DND-41 (cell line): Measurements from ENCODE around the gene PCSK1N.

Experiments
- ATAC-seq: fragments of 200-7000 bp; cut with Tn5 transposase; 3 replicates; pipeline ENCODE4 v1.9.1; 2021; ENCODE audit warnings: low read depth; ENCODE audit not compliant: insufficient read depth
- DNase-seq: peaks from one replicate; pipeline ENCODE4 v3.0.0-alpha.2; 2020
- H2AFZ ChIP-seq: 2 replicates; pipeline ENCODE4 v1.6.0; 2012; ENCODE audit warnings: low read depth, low read length
- H3K27ac ChIP-seq: 2 replicates; pipeline ENCODE4 v1.5.1; 2012; ENCODE audit warnings: low read length, inconsistent platforms
- H3K27me3 ChIP-seq: fragments of 200-600 bp; sonication (generic); 2 replicates; pipeline ENCODE4 v1.6.0; 2012; ENCODE audit warnings: low read length, mild to moderate bottlenecking, inconsistent platforms; ENCODE audit not compliant: insufficient read depth, poor library complexity
- H3K36me3 ChIP-seq: 2 replicates; pipeline ENCODE4 v1.5.1; 2012; ENCODE audit warnings: low read length, inconsistent platforms; ENCODE audit not compliant: insufficient read depth
- H3K4me1 ChIP-seq: 2 replicates; pipeline ENCODE4 v1.5.1; 2012; ENCODE audit warnings: mild to moderate bottlenecking, low read length; ENCODE audit not compliant: insufficient read depth
- H3K4me2 ChIP-seq: 2 replicates; pipeline ENCODE4 v1.6.0; 2012; ENCODE audit warnings: mild to moderate bottlenecking, moderate library complexity, low read length, inconsistent platforms; ENCODE audit not compliant: insufficient read depth
- H3K4me3 ChIP-seq, 2 experiments: fragments of 200-600 bp in 1 of 2; shearing (Covaris generic) in 1 of 2; 2 replicates each; pipeline ENCODE4 v1.5.1; 2012 to 2016; ENCODE audit warnings: inconsistent platforms in 2 of 2, low read length in 2 of 2, mild to moderate bottlenecking in 2 of 2, low read depth in 1 of 2, moderate library complexity in 1 of 2
- H3K79me2 ChIP-seq: 2 replicates; pipeline ENCODE4 v1.6.0; 2012; ENCODE audit warnings: low read length, inconsistent platforms; ENCODE audit not compliant: insufficient read depth
- H3K9ac ChIP-seq: 2 replicates; pipeline ENCODE4 v1.6.0; 2012; ENCODE audit warnings: low read depth, mild to moderate bottlenecking, inconsistent platforms, low read length, moderate library complexity
- H3K9me3 ChIP-seq: 2 replicates; pipeline ENCODE4 v1.5.1; 2012; ENCODE audit warnings: low read length, moderate library complexity, mild to moderate bottlenecking, inconsistent platforms; ENCODE audit not compliant: insufficient read depth, severe bottlenecking
- H4K20me1 ChIP-seq: 2 replicates; pipeline ENCODE4 v1.6.0; 2012; ENCODE audit warnings: low read length; ENCODE audit not compliant: insufficient read depth
- CTCF ChIP-seq: IDR thresholded peaks from 2 replicates; pipeline ENCODE4 v1.5.1; 2012; ENCODE audit warnings: borderline replicate concordance, low read length, moderate library complexity, mild to moderate bottlenecking; ENCODE audit not compliant: poor library complexity, severe bottlenecking; ENCODE audit errors: extremely low read depth
- EZH2 ChIP-seq: IDR thresholded peaks from 3 replicates; pipeline ENCODE4 v1.6.1; 2012; ENCODE audit warnings: borderline replicate concordance, low read depth, mild to moderate bottlenecking, moderate library complexity, low read length, inconsistent platforms; ENCODE audit not compliant: severe bottlenecking

The PCSK1N gene

GRCh38 chrX:48784726-48785125 is 50.7 kb downstream of the PCSK1N start:
- DNase-seq (no peak), ATAC-seq (no peak)
- no peaks in the 10 kb centered on the region for H4K20me1 ChIP-seq
- H3K4me2 ChIP-seq, result no peak overlapping the region
- no peak overlapping the region for H3K4me3 ChIP-seq
- H3K36me3 ChIP-seq, result no peaks in the 10 kb centered on the region
- no peak overlapping the region for H3K9ac ChIP-seq
- H3K4me1 ChIP-seq, result no peaks in the 10 kb centered on the region
- no peaks in the 10 kb centered on the region for H3K9me3 ChIP-seq
- no peak for TF ChIP-seq CTCF
- no peaks in the 10 kb centered on the region for H3K79me2 ChIP-seq
- no peaks in the 10 kb centered on the region for H3K27me3 ChIP-seq
- no peak overlapping the region for H2AFZ ChIP-seq
- no peak overlapping the region for H3K27ac ChIP-seq

GRCh38 chrX:48782795-48783194 is 52.6 kb downstream of the PCSK1N start:
- no peaks in the 10 kb centered on the region for H4K20me1 ChIP-seq
- no peak overlapping the region for H3K27ac ChIP-seq
- ATAC-seq (no peak), DNase-seq (no peak)
- no peak overlapping the region for H3K9ac ChIP-seq
- H3K4me2 ChIP-seq, result no peak overlapping the region
- no peaks in the 10 kb centered on the region for H3K27me3 ChIP-seq
- H2AFZ ChIP-seq, result no peak overlapping the region
- H3K79me2 ChIP-seq, result no peaks in the 10 kb centered on the region
- no peaks in the 10 kb centered on the region for H3K36me3 ChIP-seq
- H3K4me1 ChIP-seq, result no peaks in the 10 kb centered on the region
- H3K9me3 ChIP-seq, result no peaks in the 10 kb centered on the region
- no peak overlapping the region for H3K4me3 ChIP-seq
- TF ChIP-seq EZH2 (no peak), CTCF (no peak)

GRCh38 chrX:48782216-48782615 is 53.2 kb downstream of the PCSK1N start:
- Histone ChIP-seq H3K9me3 (no peaks in the 10 kb centered on the region), H3K27me3 (no peaks in the 10 kb centered on the region), H3K27ac (no peak overlapping the region), H3K4me1 (no peaks in the 10 kb centered on the region), H3K79me2 (no peaks in the 10 kb centered on the region), H3K4me3 (no peak overlapping the region), H4K20me1 (no peaks in the 10 kb centered on the region), H2AFZ (no peak overlapping the region), H3K36me3 (no peaks in the 10 kb centered on the region), H3K9ac (no peak overlapping the region), H3K4me2 (no peak overlapping the region)
- DNase-seq, result no peak
- TF ChIP-seq EZH2, result no peak
- no peak for TF ChIP-seq CTCF
- ATAC-seq, result no peak

- no peaks in the 10 kb centered on the region for H3K79me2 ChIP-seq
- no peaks in the 10 kb centered on the region for H3K27me3 ChIP-seq
- no peak overlapping the region for H2AFZ ChIP-seq
- no peak overlapping the region for H3K9ac ChIP-seq
- no peak for TF ChIP-seq EZH2
- TF ChIP-seq CTCF, result no peak
- no peak overlapping the region for H3K4me2 ChIP-seq
- H4K20me1 ChIP-seq, result no peaks in the 10 kb centered on the region
- H3K27ac ChIP-seq, result no peak overlapping the region
- H3K4me1 ChIP-seq, result no peaks in the 10 kb centered on the region
- H3K36me3 ChIP-seq, result no peaks in the 10 kb centered on the region
- DNase-seq (no peak), ATAC-seq (no peak)
- no peak overlapping the region for H3K4me3 ChIP-seq
- H3K9me3 ChIP-seq, result no peaks in the 10 kb centered on the region
These were observed 53.7 kb downstream of the PCSK1N start for GRCh38 chrX:48781705-48782104.
